Immature natural killer cell (primary cell): ENCODE data around the gene MYO3A. TPM values are rescaled to one million over a fixed set of nuclear protein-coding genes. Genes with fewer than 3 reads are reported as not detected.
"Not testable (repeated sequence)": the region's sequence is repeated elsewhere in the genome, so short reads cannot be mapped to it uniquely, and the experiment has no call there.

Source experiments
- DNase-seq, 3 donors: peaks; one replicate each; pipeline ENCODE4 v3.0.0; 2022; ENCODE audit warnings: mixed read lengths in 1 of 3
- H3K27ac Mint-ChIP-seq, 6 donors: one replicate each; pipeline ENCODE4 v1.8.0; 2020; ENCODE audit warnings: mixed read lengths in 6 of 6, mild to moderate bottlenecking in 5 of 6, inconsistent platforms in 4 of 6, moderate library complexity in 3 of 6
- H3K27me3 Mint-ChIP-seq, 3 donors: one replicate each; pipeline ENCODE4 v1.8.0; 2020 to 2021; ENCODE audit warnings: low read depth in 3 of 3, mild to moderate bottlenecking in 3 of 3, mixed read lengths in 3 of 3, moderate library complexity in 3 of 3, inconsistent platforms in 1 of 3
- H3K36me3 Mint-ChIP-seq, 3 donors: one replicate each; pipeline ENCODE4 v1.8.0; 2020; ENCODE audit warnings: mixed read lengths in 3 of 3, inconsistent platforms in 2 of 3, mild to moderate bottlenecking in 2 of 3
- H3K4me1 Mint-ChIP-seq, 2 donors: one replicate each; pipeline ENCODE4 v1.8.0; 2020; ENCODE audit warnings: inconsistent platforms in 2 of 2, mild to moderate bottlenecking in 2 of 2, mixed read lengths in 2 of 2, moderate library complexity in 1 of 2
- H3K4me3 Mint-ChIP-seq, 5 donors: one replicate each; pipeline ENCODE4 v1.8.0; 2020; ENCODE audit warnings: mild to moderate bottlenecking in 5 of 5, mixed read lengths in 5 of 5, inconsistent platforms in 3 of 5, moderate library complexity in 3 of 5
- H3K9me3 Mint-ChIP-seq, 6 donors: one replicate each; pipeline ENCODE4 v1.8.0; 2020; ENCODE audit warnings: mild to moderate bottlenecking in 6 of 6, mixed read lengths in 6 of 6, inconsistent platforms in 4 of 6, moderate library complexity in 3 of 6
- polyA plus RNA-seq, 3 donors: library from polyadenylated mRNA; unstranded; fragments of 300-500 nt; fragmentation: Illumina TruSeq; gene quantifications; one replicate each; pipeline ENCODE4 v1.2.3, GENCODE V29; 2021

MYO3A gene
- polyA plus RNA-seq, 3 donors from 2014 or later = not detected

- no peak overlapping the region for H3K4me3 Mint-ChIP-seq
- H3K9me3 Mint-ChIP-seq = peaks cover 0 to 13% (median 0%) of the 10 kb centered on the region in 6 donors
- peaks cover 0 to 2% (median 2%) of the 10 kb centered on the region in 3 donors for H3K27me3 Mint-ChIP-seq
These were observed 66.9 kb downstream of the MYO3A start for GRCh38 chr10:26000971-26001370.

GRCh38 chr10:26002466-26002865 lies 68.4 kb downstream of the MYO3A start:
- H3K27me3 Mint-ChIP-seq, H3K36me3 Mint-ChIP-seq, DNase-seq, H3K4me1 Mint-ChIP-seq, H3K4me3 Mint-ChIP-seq, H3K27ac Mint-ChIP-seq: not testable (repeated sequence)
- peaks cover 0 to 13% (median 1%) of the 10 kb centered on the region in 6 donors for H3K9me3 Mint-ChIP-seq

More at GRCh38 chr10:26000971-26001370, 66.9 kb downstream of the MYO3A start:
- Mint-ChIP-seq H3K27ac (no peak overlapping the region), H3K36me3 (no peaks in the 10 kb centered on the region), H3K4me1 (no peaks in the 10 kb centered on the region)
- DNase-seq = no peak

- peaks cover 0 to 7% (median 3%) of the 10 kb centered on the region in 6 donors for H3K9me3 Mint-ChIP-seq
- DNase-seq = no peak
- no peaks in the 10 kb centered on the region for H3K4me1 Mint-ChIP-seq
- peaks cover 0 to 5% (median 0%) of the 10 kb centered on the region in 3 donors for H3K27me3 Mint-ChIP-seq
- H3K27ac Mint-ChIP-seq = no peak overlapping the region
- H3K36me3 Mint-ChIP-seq = no peaks in the 10 kb centered on the region
- no peak overlapping the region for H3K4me3 Mint-ChIP-seq
These were observed 81.1 kb downstream of the MYO3A start for GRCh38 chr10:26015092-26015491.

GRCh38 chr10:26022831-26023230 lies 88.8 kb downstream of the MYO3A start:
- no peak for DNase-seq

GRCh38 chr10:26024303-26024702 lies 90.3 kb downstream of the MYO3A start:
- no peaks in the 10 kb centered on the region for H3K4me1 Mint-ChIP-seq

More at GRCh38 chr10:26022831-26023230, 88.8 kb downstream of the MYO3A start:
- no peaks in the 10 kb centered on the region for H3K4me1 Mint-ChIP-seq
- H3K27me3 Mint-ChIP-seq = peaks cover 1 to 3% (median 2%) of the 10 kb centered on the region in 3 donors
- no peaks in the 10 kb centered on the region for H3K36me3 Mint-ChIP-seq
- no peak overlapping the region for H3K27ac Mint-ChIP-seq
- peaks cover 0 to 4% (median 0%) of the 10 kb centered on the region in 6 donors for H3K9me3 Mint-ChIP-seq
- H3K4me3 Mint-ChIP-seq = no peak overlapping the region

GRCh38 chr10:26025523-26025922 lies 91.5 kb downstream of the MYO3A start:
- no peaks in the 10 kb centered on the region for H3K36me3 Mint-ChIP-seq
- H3K27me3 Mint-ChIP-seq = peaks cover 1 to 8% (median 3%) of the 10 kb centered on the region in 3 donors
- no peak for DNase-seq
- no peak overlapping the region for H3K27ac Mint-ChIP-seq
- H3K9me3 Mint-ChIP-seq = peaks cover 0 to 4% (median 0%) of the 10 kb centered on the region in 6 donors
- H3K4me3 Mint-ChIP-seq = no peak overlapping the region
- H3K4me1 Mint-ChIP-seq = no peaks in the 10 kb centered on the region

More at GRCh38 chr10:26024303-26024702, 90.3 kb downstream of the MYO3A start:
- no peaks in the 10 kb centered on the region for H3K36me3 Mint-ChIP-seq
- peaks cover 1 to 3% (median 3%) of the 10 kb centered on the region in 3 donors for H3K27me3 Mint-ChIP-seq
- no peak for DNase-seq
- no peak overlapping the region for H3K27ac Mint-ChIP-seq
- H3K9me3 Mint-ChIP-seq = peaks cover 0 to 4% (median 0%) of the 10 kb centered on the region in 6 donors
- H3K4me3 Mint-ChIP-seq = no peak overlapping the region

GRCh38 chr10:26029858-26030257 lies 95.8 kb downstream of the MYO3A start:
- H3K27me3 Mint-ChIP-seq = peaks cover 0 to 8% (median 0%) of the 10 kb centered on the region in 3 donors
- H3K27ac Mint-ChIP-seq = no peak overlapping the region
- no peak for DNase-seq
- no peaks in the 10 kb centered on the region for H3K4me1 Mint-ChIP-seq
- H3K4me3 Mint-ChIP-seq = no peak overlapping the region
- peaks cover 0 to 2% (median 0%) of the 10 kb centered on the region in 6 donors for H3K9me3 Mint-ChIP-seq
- no peaks in the 10 kb centered on the region for H3K36me3 Mint-ChIP-seq

- peaks cover 0 to 7% (median 0%) of the 10 kb centered on the region in 3 donors for H3K27me3 Mint-ChIP-seq
- peaks cover 0 to 2% (median 0%) of the 10 kb centered on the region in 6 donors for H3K9me3 Mint-ChIP-seq
- H3K4me1 Mint-ChIP-seq = no peaks in the 10 kb centered on the region
- H3K36me3 Mint-ChIP-seq = no peaks in the 10 kb centered on the region
- no peak overlapping the region for H3K4me3 Mint-ChIP-seq
- DNase-seq = no peak
- no peak overlapping the region for H3K27ac Mint-ChIP-seq
These were observed 97.3 kb downstream of the MYO3A start for GRCh38 chr10:26031300-26031699.

GRCh38 chr10:26043469-26043868 lies 109.4 kb downstream of the MYO3A start:
- Mint-ChIP-seq H3K27me3 (peaks cover 0 to 1% (median 0%) of the 10 kb centered on the region in 3 donors), H3K9me3 (peaks cover 2 to 10% (median 4%) of the 10 kb centered on the region in 6 donors), H3K4me1 (no peaks in the 10 kb centered on the region)

GRCh38 chr10:26044141-26044749 lies 110.2 kb downstream of the MYO3A start:
- H3K9me3 Mint-ChIP-seq = peaks cover 4 to 10% (median 4%) of the 10 kb centered on the region in 6 donors
- no peaks in the 10 kb centered on the region for H3K36me3 Mint-ChIP-seq
- no peak for DNase-seq
- H3K27ac Mint-ChIP-seq = no peak overlapping the region
- no peak overlapping the region for H3K4me3 Mint-ChIP-seq
- H3K27me3 Mint-ChIP-seq = peaks cover 0 to 5% (median 1%) of the 10 kb centered on the region in 3 donors
- H3K4me1 Mint-ChIP-seq = no peaks in the 10 kb centered on the region

More at GRCh38 chr10:26043469-26043868, 109.4 kb downstream of the MYO3A start:
- no peak overlapping the region for H3K4me3 Mint-ChIP-seq
- no peaks in the 10 kb centered on the region for H3K36me3 Mint-ChIP-seq
- no peak overlapping the region for H3K27ac Mint-ChIP-seq
- no peak for DNase-seq

- Mint-ChIP-seq H3K36me3 (no peaks in the 10 kb centered on the region), H3K9me3 (peaks cover 3 to 11% (median 4%) of the 10 kb centered on the region in 6 donors), H3K27ac (no peak overlapping the region)
These were observed 112.2 kb downstream of the MYO3A start for GRCh38 chr10:26046073-26046700.

GRCh38 chr10:26048756-26049155 lies 114.7 kb downstream of the MYO3A start:
- Mint-ChIP-seq H3K27ac (no peak overlapping the region), H3K36me3 (no peaks in the 10 kb centered on the region)

More at GRCh38 chr10:26046073-26046700, 112.2 kb downstream of the MYO3A start:
- Mint-ChIP-seq H3K4me3 (no peak overlapping the region), H3K4me1 (no peaks in the 10 kb centered on the region), H3K27me3 (peaks cover 1 to 7% (median 2%) of the 10 kb centered on the region in 3 donors)
- no peak for DNase-seq

GRCh38 chr10:26052326-26052725 lies 118.3 kb downstream of the MYO3A start:
- peaks cover 2 to 7% (median 3%) of the 10 kb centered on the region in 3 donors for H3K27me3 Mint-ChIP-seq
- H3K4me1 Mint-ChIP-seq = no peaks in the 10 kb centered on the region
- H3K36me3 Mint-ChIP-seq = no peaks in the 10 kb centered on the region
- no peak overlapping the region for H3K27ac Mint-ChIP-seq
- peaks cover 0 to 7% (median 2%) of the 10 kb centered on the region in 6 donors for H3K9me3 Mint-ChIP-seq
- DNase-seq = no peak
- no peak overlapping the region for H3K4me3 Mint-ChIP-seq

More at GRCh38 chr10:26048756-26049155, 114.7 kb downstream of the MYO3A start:
- Mint-ChIP-seq H3K4me3 (no peak overlapping the region), H3K4me1 (no peaks in the 10 kb centered on the region), H3K27me3 (peaks cover 2 to 7% (median 4%) of the 10 kb centered on the region in 3 donors), H3K9me3 (peaks cover 0 to 5% (median 1%) of the 10 kb centered on the region in 6 donors)
- no peak for DNase-seq

- no peak overlapping the region for H3K27ac Mint-ChIP-seq
- no peak overlapping the region for H3K4me3 Mint-ChIP-seq
- no peak for DNase-seq
- H3K27me3 Mint-ChIP-seq = peaks cover 0 to 2% (median 0%) of the 10 kb centered on the region in 3 donors
- peaks cover 0 to 7% (median 2%) of the 10 kb centered on the region in 6 donors for H3K9me3 Mint-ChIP-seq
- H3K36me3 Mint-ChIP-seq = peaks cover 0 to 3% (median 0%) of the 10 kb centered on the region in 3 donors
- no peaks in the 10 kb centered on the region for H3K4me1 Mint-ChIP-seq
These were observed 123.4 kb downstream of the MYO3A start for GRCh38 chr10:26057466-26057865.
